Ishikawa (cell line): ENCODE results near the gene WDR83.

Experiments used
- CEBPB ChIP-seq: IDR thresholded peaks from 2 replicates; pipeline ENCODE4 v1.6.1; 2012
- CREB1 ChIP-seq: IDR thresholded peaks from 2 replicates; pipeline ENCODE4 v1.6.1; 2012; ENCODE audit warnings: low read depth
- EGR1 ChIP-seq: IDR thresholded peaks from 2 replicates; pipeline ENCODE4 v1.6.1; 2012
- EP300 ChIP-seq: IDR thresholded peaks from 2 replicates; pipeline ENCODE4 v1.6.1; 2012; ENCODE audit warnings: borderline replicate concordance
- FOXM1 ChIP-seq: IDR thresholded peaks from 2 replicates; pipeline ENCODE4 v1.6.1; 2012; ENCODE audit warnings: low read depth, borderline replicate concordance
- NFIC ChIP-seq: IDR thresholded peaks from 2 replicates; pipeline ENCODE4 v1.6.1; 2012
- RAD21 ChIP-seq: IDR thresholded peaks from 2 replicates; pipeline ENCODE4 v1.6.1; 2012; ENCODE audit warnings: low read depth
- TAF1 ChIP-seq: IDR thresholded peaks from 2 replicates; pipeline ENCODE4 v1.6.1; 2012; ENCODE audit warnings: low read depth, mild to moderate bottlenecking
- TCF12 ChIP-seq: IDR thresholded peaks from 2 replicates; pipeline ENCODE4 v1.6.1; 2012; ENCODE audit warnings: low read depth
- TEAD4 ChIP-seq: IDR thresholded peaks from 2 replicates; pipeline ENCODE4 v1.6.1; 2012
- YY1 ChIP-seq: IDR thresholded peaks from 2 replicates; pipeline ENCODE4 v1.6.1; 2012; ENCODE audit warnings: low read depth
- ZBTB7A ChIP-seq: IDR thresholded peaks from 2 replicates; pipeline ENCODE4 v1.6.1; 2012; ENCODE audit warnings: low read depth
- TF ChIP-seq, protein P1 (sequence below): IDR thresholded peaks from 2 replicates; pipeline ENCODE4 v1.6.1; 2012; ENCODE audit warnings: low read depth, mild to moderate bottlenecking
- TF ChIP-seq, protein P2 (sequence below): IDR thresholded peaks from 2 replicates; pipeline ENCODE4 v1.6.1; 2012
- TF ChIP-seq, protein P3 (sequence below): IDR thresholded peaks from 2 replicates; pipeline ENCODE4 v1.6.1; 2012

WDR83 gene

DNA sequence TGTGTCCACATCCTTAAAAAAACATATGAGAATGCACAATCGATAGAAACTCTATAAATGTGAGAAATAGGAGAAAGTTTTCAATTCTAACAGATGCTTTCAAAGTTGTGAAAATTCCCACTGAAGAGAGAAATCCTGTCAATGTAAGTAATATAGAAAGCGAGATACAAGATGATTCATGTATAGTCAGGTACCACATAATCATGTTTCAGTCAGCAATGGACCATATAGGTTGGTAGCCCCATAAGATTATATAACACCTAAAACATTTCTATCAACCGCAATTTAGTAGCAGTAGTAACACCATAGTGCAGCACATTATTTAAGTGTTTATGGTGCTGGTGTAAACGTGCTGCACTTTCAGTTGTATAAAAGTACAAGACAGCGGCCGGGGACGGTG is 37.4 kb upstream of the WDR83 start:
- TF ChIP-seq YY1 = no peak

DNA sequence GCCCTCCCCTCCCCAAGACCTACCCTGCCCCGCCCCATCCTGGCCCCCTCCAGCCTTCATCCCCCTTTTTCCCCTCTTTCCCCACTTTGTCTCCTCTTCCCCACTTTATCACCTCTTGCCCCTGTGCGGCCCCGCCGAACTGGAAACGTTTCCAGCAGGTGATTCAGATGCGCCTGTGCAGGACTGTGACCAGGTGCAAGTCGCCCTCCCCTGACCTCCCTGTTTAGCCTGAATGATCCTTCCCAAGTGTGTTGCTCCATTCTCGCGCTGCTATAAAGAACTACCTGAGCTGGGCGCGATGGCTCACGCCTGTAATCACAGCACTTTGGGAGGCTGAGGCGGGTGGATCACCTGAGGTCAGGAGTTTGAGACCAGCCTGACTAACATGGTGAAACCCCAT is 30.0 kb upstream of the WDR83 start:
- TF ChIP-seq TEAD4 = no peak
- no peak for TF ChIP-seq CREB1
- TF ChIP-seq, protein P1, sequence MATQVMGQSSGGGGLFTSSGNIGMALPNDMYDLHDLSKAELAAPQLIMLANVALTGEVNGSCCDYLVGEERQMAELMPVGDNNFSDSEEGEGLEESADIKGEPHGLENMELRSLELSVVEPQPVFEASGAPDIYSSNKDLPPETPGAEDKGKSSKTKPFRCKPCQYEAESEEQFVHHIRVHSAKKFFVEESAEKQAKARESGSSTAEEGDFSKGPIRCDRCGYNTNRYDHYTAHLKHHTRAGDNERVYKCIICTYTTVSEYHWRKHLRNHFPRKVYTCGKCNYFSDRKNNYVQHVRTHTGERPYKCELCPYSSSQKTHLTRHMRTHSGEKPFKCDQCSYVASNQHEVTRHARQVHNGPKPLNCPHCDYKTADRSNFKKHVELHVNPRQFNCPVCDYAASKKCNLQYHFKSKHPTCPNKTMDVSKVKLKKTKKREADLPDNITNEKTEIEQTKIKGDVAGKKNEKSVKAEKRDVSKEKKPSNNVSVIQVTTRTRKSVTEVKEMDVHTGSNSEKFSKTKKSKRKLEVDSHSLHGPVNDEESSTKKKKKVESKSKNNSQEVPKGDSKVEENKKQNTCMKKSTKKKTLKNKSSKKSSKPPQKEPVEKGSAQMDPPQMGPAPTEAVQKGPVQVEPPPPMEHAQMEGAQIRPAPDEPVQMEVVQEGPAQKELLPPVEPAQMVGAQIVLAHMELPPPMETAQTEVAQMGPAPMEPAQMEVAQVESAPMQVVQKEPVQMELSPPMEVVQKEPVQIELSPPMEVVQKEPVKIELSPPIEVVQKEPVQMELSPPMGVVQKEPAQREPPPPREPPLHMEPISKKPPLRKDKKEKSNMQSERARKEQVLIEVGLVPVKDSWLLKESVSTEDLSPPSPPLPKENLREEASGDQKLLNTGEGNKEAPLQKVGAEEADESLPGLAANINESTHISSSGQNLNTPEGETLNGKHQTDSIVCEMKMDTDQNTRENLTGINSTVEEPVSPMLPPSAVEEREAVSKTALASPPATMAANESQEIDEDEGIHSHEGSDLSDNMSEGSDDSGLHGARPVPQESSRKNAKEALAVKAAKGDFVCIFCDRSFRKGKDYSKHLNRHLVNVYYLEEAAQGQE = no peak
- TF ChIP-seq NFIC = no peak
- no peak for TF ChIP-seq EP300
- TF ChIP-seq EGR1 = no peak
- TF ChIP-seq YY1 = no peak
- TF ChIP-seq CEBPB = no peak
- TF ChIP-seq ZBTB7A = no peak

DNA sequence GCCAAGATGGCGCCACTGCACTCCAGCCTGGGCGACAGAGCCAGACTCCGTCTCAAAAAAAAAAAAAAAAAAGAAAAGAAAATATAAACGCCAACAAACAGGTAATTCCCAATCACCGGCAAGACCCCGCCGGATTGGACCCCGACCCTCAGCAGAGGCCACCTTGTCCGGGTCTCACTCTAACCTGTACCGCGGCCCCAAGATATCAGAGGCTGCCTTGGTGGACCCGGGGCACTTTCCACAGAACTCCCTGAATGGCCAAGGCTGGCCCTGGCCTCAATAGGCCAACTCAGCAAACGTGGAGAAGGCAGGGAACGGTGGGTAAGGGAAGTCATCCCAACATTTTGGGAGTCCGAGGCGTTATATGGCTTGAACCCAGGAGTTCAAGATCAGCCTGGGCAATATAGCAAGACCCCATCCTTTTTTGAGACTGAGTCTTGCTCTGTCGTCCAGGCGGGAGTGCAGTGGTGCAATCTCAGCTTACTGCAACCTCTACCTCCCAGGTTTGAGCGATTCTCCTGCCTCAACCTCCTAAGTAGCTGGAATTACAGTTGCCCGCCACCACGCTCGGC is 27.9 kb upstream of the WDR83 start:
- TF ChIP-seq TCF12 (no peak), FOXM1 (no peak), CEBPB (no peak), NFIC (no peak)

DNA sequence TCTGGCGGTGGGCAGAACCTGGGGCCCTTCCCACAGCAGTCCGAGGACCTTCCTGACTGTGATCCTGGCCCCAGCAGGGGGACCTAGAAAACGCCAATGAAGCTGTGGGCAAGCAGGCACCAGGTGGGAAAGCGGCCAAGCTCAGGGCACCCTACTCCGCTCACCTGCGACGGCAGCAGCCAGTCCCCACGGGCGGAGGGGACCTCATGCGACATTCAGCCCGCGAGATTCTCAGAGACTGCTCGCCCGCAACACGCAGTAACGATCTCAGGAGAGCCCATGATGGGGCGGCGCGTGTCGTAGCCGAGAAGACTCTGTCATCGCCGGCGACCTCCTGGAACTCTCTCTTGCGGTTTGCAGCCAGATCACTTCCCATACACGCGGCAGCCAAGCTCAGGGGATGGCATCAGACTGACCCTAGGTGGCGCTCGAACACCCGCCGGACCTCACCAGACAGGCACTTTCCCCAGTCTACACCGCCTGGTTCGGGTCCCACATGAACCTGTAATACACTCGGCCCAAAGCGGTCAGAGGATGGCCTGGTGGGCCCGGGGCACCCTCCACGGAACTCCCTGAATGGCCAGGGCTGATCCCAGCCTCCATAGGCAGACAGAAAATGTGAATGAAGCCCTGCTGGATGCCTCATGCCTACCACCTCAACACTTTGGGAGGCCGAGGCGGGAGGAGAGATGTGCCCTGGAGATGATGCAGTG is 26.6 kb upstream of the WDR83 start:
- TF ChIP-seq, protein P2, sequence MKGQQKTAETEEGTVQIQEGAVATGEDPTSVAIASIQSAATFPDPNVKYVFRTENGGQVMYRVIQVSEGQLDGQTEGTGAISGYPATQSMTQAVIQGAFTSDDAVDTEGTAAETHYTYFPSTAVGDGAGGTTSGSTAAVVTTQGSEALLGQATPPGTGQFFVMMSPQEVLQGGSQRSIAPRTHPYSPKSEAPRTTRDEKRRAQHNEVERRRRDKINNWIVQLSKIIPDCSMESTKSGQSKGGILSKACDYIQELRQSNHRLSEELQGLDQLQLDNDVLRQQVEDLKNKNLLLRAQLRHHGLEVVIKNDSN = no peak
- TF ChIP-seq FOXM1 (no peak), RAD21 (peak; percentile 68), TEAD4 (no peak), TAF1 (no peak)

DNA sequence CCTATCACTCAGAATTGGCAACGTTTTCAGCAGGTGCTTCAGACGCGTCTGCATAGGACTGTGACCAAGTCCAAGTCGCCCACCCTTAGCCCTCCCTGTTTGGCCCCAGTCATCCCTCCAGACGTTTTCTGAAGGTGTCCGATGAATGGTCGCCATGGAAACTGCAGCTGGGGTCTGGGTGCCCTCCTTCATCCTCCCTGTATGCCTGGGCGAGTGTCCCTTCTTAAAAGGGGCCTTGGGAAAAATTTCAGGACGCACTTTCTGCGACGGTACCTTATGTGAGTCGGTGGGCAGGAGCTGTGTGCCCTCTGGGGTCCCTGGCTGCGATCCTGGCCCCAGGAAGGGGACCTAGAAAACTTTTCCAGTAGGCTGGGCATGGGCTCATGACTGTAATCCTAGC is 25.2 kb upstream of the WDR83 start:
- TF ChIP-seq CREB1 (no peak), FOXM1 (no peak), NFIC (no peak), TAF1 (no peak), EP300 (no peak)

DNA sequence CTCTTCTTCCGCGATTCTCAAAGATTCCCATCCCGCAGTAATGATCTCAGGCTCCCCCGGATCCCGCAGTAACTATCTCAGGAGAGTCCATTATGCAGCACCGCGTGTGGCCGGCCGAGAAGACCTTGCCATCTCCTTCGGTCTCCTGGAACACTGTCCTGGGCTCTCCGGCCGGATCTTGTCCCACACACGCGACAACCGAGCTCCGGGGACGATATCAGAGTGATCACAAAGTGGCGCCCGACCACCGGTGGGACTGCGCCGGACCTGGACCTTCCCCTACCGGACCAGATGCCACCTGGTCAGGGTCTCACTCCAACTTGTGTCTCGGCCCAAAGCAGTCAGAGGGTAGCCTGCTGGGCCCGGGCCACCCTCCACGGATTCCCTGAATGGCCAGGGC is 24.1 kb upstream of the WDR83 start:
- TF ChIP-seq TCF12 (no peak), RAD21 (no peak), CEBPB (no peak), EP300 (no peak), FOXM1 (no peak), YY1 (no peak), CREB1 (no peak), NFIC (no peak), EGR1 (no peak), TEAD4 (no peak), ZBTB7A (no peak), TAF1 (no peak)
- TF ChIP-seq, protein P3, sequence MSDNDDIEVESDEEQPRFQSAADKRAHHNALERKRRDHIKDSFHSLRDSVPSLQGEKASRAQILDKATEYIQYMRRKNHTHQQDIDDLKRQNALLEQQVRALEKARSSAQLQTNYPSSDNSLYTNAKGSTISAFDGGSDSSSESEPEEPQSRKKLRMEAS = no peak
- TF ChIP-seq, protein P1 = no peak
- TF ChIP-seq, protein P2 = no peak

DNA sequence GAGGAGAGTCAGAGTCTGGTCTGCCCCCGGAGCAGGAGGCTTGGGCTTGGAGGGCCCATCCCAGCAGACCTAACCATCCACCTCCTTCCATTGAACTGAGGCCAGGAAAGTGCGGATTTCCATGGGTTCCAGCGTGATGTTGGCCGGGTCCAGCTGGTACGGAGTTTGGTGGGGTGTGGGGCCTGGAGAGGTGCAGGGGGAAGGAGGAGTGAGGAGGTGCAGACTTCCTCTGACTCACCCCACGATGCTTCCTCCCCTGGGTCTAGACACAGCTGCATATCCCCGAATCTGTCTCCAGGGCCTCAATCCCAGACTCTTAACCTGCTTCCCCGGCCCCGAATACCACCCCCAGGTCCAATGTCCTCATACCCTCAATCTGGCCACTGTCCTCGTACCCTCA is 20.1 kb upstream of the WDR83 start:
- TF ChIP-seq CREB1 (no peak), NFIC (no peak), TCF12 (no peak), TEAD4 (no peak)
- TF ChIP-seq, protein P1 = no peak
